NCI-H187 treated with DMSO at 0.1 percent for 48 hours (cell line): Measurements from ENCODE around the gene ZNF598.

Source experiments
- DNase-seq: peaks from one replicate; lab custom pipeline; 2025; lab: John Stamatoyannopoulos, UW

The ZNF598 gene

GRCh38 chr16:2009791-2010510, at the start of gene ZNF598:
Gene ZNF598 (minus strand): TSS chr16:2009821.
- peak; percentile 48 for DNase-seq

GRCh38 chr16:2058872-2059271, 49.3 kb upstream of the ZNF598 start:
- DNase-seq, result peak; percentile 45

GRCh38 chr16:2058420-2058819, 48.8 kb upstream of the ZNF598 start:
- no peak for DNase-seq

GRCh38 chr16:2057438-2057837, 47.8 kb upstream of the ZNF598 start:
- DNase-seq, result no peak

GRCh38 chr16:2056681-2057407, 47.2 kb upstream of the ZNF598 start:
- no peak for DNase-seq

GRCh38 chr16:2056077-2056476, 46.5 kb upstream of the ZNF598 start:
- no peak for DNase-seq

GRCh38 chr16:2054543-2055245, 45.1 kb upstream of the ZNF598 start:
- DNase-seq, result peak; percentile 60

- no peak for DNase-seq
These were observed 44.3 kb upstream of the ZNF598 start for GRCh38 chr16:2053897-2054296.

- DNase-seq, result no peak
These were observed 43.6 kb upstream of the ZNF598 start for GRCh38 chr16:2053211-2053610.

GRCh38 chr16:2048116-2048543, 38.5 kb upstream of the ZNF598 start:
- no peak for DNase-seq

GRCh38 chr16:2047330-2048115, 37.9 kb upstream of the ZNF598 start, which contains the start of the genes NTHL1 and TSC2:
Gene NTHL1 (minus strand): TSS chr16:2047834. CDS start chr16:2047823, 11 bp downstream.
Gene TSC2 (plus strand): TSS chr16:2047985. CDS start chr16:2048616, 631 bp downstream.
- peak; percentile 93 for DNase-seq

GRCh38 chr16:2046893-2047329, 37.3 kb upstream of the ZNF598 start:
- DNase-seq, result no peak

- DNase-seq, result no peak
These were observed 36.6 kb upstream of the ZNF598 start for GRCh38 chr16:2045965-2046892.

GRCh38 chr16:2044541-2044940, 34.9 kb upstream of the ZNF598 start:
- DNase-seq, result no peak

GRCh38 chr16:2043667-2044451, 34.2 kb upstream of the ZNF598 start:
- DNase-seq, result no peak

- peak; percentile 93 for DNase-seq
These were observed 33.5 kb upstream of the ZNF598 start for GRCh38 chr16:2042986-2043666.

- DNase-seq, result peak; percentile 93
These were observed 32.8 kb upstream of the ZNF598 start for GRCh38 chr16:2042171-2042985.

GRCh38 chr16:2040787-2041522, 31.3 kb upstream of the ZNF598 start:
- no peak for DNase-seq
